ENCODE measurements around the gene NCKAP5. TPM values are rescaled to one million over a fixed set of nuclear protein-coding genes. Genes with fewer than 3 reads are reported as not detected.

The NCKAP5 gene
- total RNA-seq, 4 donors from 2014 or later, result 0.37 to 1.3 (median 0.83) TPM

GRCh38 chr2:132750606-132751005 lies 817.7 kb downstream of the NCKAP5 start:
- ATAC-seq (ENCODE audit: low FRiP score) (no peak), DNase-seq (ENCODE audit: low spot score) (no peak)
- TF ChIP-seq CTCF (IDR thresholded peaks at IDR 0.05), result no peak

DNA sequence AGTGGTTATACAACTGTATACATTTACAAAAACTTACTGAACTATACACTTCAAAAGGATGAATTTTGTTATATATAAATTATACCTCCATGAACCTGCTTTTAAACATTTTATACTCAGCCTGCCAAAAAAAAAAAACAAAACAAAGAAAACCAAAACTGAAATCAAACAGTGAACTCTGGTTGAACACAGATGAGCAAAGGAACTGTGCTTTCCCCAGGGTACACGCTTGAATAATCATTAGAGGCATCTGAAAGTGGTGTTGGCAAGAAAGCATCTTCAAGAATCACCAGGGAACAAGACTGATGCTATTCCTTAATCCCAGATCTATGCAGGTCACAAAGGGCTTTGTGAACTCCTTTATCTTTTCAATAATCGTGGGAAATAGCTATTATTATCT lies 821.2 kb downstream of the NCKAP5 start:
- no peak for TF ChIP-seq CTCF (IDR thresholded peaks at IDR 0.05)
- DNase-seq (ENCODE audit: low spot score) (no peak), ATAC-seq (ENCODE audit: low FRiP score) (no peak)

- ATAC-seq (ENCODE audit: low FRiP score) (no peak), DNase-seq (ENCODE audit: low spot score) (no peak)
- no peak for TF ChIP-seq CTCF (IDR thresholded peaks at IDR 0.05)
These were observed 826.5 kb downstream of the NCKAP5 start for GRCh38 chr2:132741754-132742153.

DNA sequence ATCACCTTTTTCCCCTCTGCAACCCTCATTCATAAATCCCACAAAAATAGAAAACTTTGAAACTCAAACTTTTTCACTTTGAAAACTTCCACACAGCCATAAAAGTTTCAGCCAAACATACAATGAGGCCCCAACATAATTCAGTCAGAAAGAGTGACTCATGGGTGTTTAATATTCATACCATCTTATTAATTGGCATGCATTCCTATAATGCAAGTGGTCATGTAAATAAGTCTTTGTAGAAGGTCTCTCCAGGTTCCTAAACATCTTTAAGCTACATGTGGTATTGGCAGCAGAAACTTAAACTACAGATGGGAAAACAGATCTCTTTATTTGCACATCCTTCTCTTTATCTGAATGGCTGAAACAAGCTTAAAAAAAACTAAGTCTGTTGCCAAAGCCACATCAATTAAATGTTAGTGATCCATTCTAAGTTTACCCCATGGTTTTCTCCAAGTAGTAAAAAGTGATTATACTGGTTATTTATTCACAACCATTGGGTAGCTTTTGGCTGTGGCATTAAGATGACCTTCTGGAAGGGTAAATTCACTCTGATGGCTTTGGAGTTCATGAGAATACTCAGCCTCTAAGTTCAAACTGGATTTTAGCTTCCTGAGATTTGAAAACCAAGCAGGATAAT lies 828.1 kb downstream of the NCKAP5 start:
- TF ChIP-seq CTCF (IDR thresholded peaks at IDR 0.05), result no peak
- no peak for DNase-seq (ENCODE audit: low spot score)
- no peak for ATAC-seq (ENCODE audit: low FRiP score)

GRCh38 chr2:132738223-132738622 lies 830.0 kb downstream of the NCKAP5 start:
- no peak for TF ChIP-seq CTCF (IDR thresholded peaks at IDR 0.05)
- ATAC-seq (ENCODE audit: low FRiP score) (no peak), DNase-seq (ENCODE audit: low spot score) (no peak)

GRCh38 chr2:132736059-132736458 lies 832.2 kb downstream of the NCKAP5 start:
- DNase-seq (ENCODE audit: low spot score) (no peak), ATAC-seq (ENCODE audit: low FRiP score) (no peak)
- no peak for TF ChIP-seq CTCF (IDR thresholded peaks at IDR 0.05)

DNA sequence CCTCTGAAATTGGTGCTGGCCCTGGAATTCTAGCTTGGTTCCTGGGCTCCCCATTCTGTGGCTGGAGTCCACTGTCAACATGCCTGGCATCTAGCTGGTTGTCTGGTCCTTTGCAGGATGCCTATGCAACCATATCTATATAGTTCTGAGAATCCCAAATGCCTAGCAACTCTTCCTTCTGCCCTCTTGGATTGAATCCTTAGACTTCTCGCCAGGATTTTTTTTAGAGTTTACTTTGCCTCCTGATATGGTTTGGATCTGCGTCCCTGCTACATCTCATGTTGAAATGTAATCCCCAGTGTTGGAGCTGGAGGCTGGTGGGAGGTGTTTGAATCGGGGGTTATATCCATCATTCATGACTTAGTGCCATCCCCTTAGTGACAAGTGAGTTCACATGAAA lies 833.3 kb downstream of the NCKAP5 start:
- ATAC-seq (ENCODE audit: low FRiP score) (no peak), DNase-seq (ENCODE audit: low spot score) (no peak)
- TF ChIP-seq CTCF (IDR thresholded peaks at IDR 0.05), result no peak
